Chondrocyte (in vitro differentiated cells): ENCODE results near the gene ARVCF. TPM values are rescaled to one million over a fixed set of nuclear protein-coding genes. Genes with fewer than 3 reads are reported as not detected.

ENCODE experiments used
- DNase-seq: peaks from one replicate; pipeline ENCODE4 v3.0.0; 2021; ENCODE audit warnings: mixed read lengths, low spot score
- H3K27ac Mint-ChIP-seq: one replicate; pipeline ENCODE4 v1.8.0; 2021; ENCODE audit warnings: mild to moderate bottlenecking, moderate library complexity, mixed read lengths; ENCODE audit not compliant: unreplicated experiment
- H3K27me3 Mint-ChIP-seq: 2 replicates; pipeline ENCODE4 v1.8.0; 2021; ENCODE audit warnings: low read depth, mixed read lengths
- H3K36me3 Mint-ChIP-seq: 2 replicates; pipeline ENCODE4 v1.8.0; 2021; ENCODE audit warnings: low read depth, mixed read lengths
- H3K4me1 Mint-ChIP-seq: 2 replicates; pipeline ENCODE4 v1.8.0; 2021; ENCODE audit warnings: low read depth, mild to moderate bottlenecking, mixed read lengths
- H3K4me3 Mint-ChIP-seq: one replicate; pipeline ENCODE4 v1.8.0; 2021; ENCODE audit warnings: mild to moderate bottlenecking, moderate library complexity, mixed read lengths; ENCODE audit not compliant: unreplicated experiment
- H3K9me3 Mint-ChIP-seq: 2 replicates; pipeline ENCODE4 v1.8.0; 2021; ENCODE audit warnings: low read depth, mixed read lengths
- CTCF ChIP-seq: fragments of 200-600 bp; sonication (generic); IDR thresholded peaks from 2 replicates; pipeline ENCODE4 v1.5.0; 2021; ENCODE audit warnings: antibody characterized with exemption, mild to moderate bottlenecking, moderate library complexity
- total RNA-seq: library from RNA; stranded (reverse); gene quantifications from 3 replicates; pipeline ENCODE4 v1.2.1, GENCODE V29; 2021

Gene ARVCF
- total RNA-seq, 1 donor from 2014 or later = 24.2 TPM

GRCh38 chr22:19959587-19960490 lies 56.8 kb downstream of the ARVCF start:
- no peak for TF ChIP-seq CTCF

GRCh38 chr22:19959043-19959586 lies 57.5 kb downstream of the ARVCF start:
- peak; percentile 64 for DNase-seq
- Mint-ChIP-seq H3K27ac (no peak overlapping the region), H3K27me3 (no peaks in the 10 kb centered on the region), H3K4me3 (no peak overlapping the region), H3K4me1 (peaks cover 8% of the 10 kb centered on the region), H3K9me3 (no peaks in the 10 kb centered on the region), H3K36me3 (no peaks in the 10 kb centered on the region)
- no peak for TF ChIP-seq CTCF

More at GRCh38 chr22:19959587-19960490, 56.8 kb downstream of the ARVCF start:
- no peaks in the 10 kb centered on the region for H3K36me3 Mint-ChIP-seq
- H3K9me3 Mint-ChIP-seq = no peaks in the 10 kb centered on the region
- H3K4me1 Mint-ChIP-seq = peaks cover 6% of the 10 kb centered on the region
- no peak overlapping the region for H3K27ac Mint-ChIP-seq
- H3K4me3 Mint-ChIP-seq = no peak overlapping the region
- H3K27me3 Mint-ChIP-seq = no peaks in the 10 kb centered on the region
- DNase-seq = peak; percentile 88

- H3K27me3 Mint-ChIP-seq = no peaks in the 10 kb centered on the region
- H3K27ac Mint-ChIP-seq = no peak overlapping the region
- no peaks in the 10 kb centered on the region for H3K36me3 Mint-ChIP-seq
- H3K4me3 Mint-ChIP-seq = no peak overlapping the region
- H3K4me1 Mint-ChIP-seq = peaks cover 13% of the 10 kb centered on the region
- no peak for TF ChIP-seq CTCF
- DNase-seq = peak; percentile 41
- no peaks in the 10 kb centered on the region for H3K9me3 Mint-ChIP-seq
Measured at GRCh38 chr22:19958083-19959042, 58.3 kb downstream of the ARVCF start.

GRCh38 chr22:19957445-19957844 lies 59.2 kb downstream of the ARVCF start:
- no peak overlapping the region for H3K27ac Mint-ChIP-seq
- no peak overlapping the region for H3K4me3 Mint-ChIP-seq
- DNase-seq = peak; percentile 70
- TF ChIP-seq CTCF = peak; percentile 24
- H3K27me3 Mint-ChIP-seq = no peaks in the 10 kb centered on the region
- peaks cover 13% of the 10 kb centered on the region for H3K4me1 Mint-ChIP-seq
- H3K36me3 Mint-ChIP-seq = no peaks in the 10 kb centered on the region
- no peaks in the 10 kb centered on the region for H3K9me3 Mint-ChIP-seq
